Endometrium (tissue), 2 donors: ENCODE results near the gene KHSRP.
"Not testable (repeated sequence)": the region's sequence is repeated elsewhere in the genome, so short reads cannot be mapped to it uniquely, and the experiment has no call there.

Experiments
- FAIRE-seq: peaks from 2 replicates; lab custom pipeline; 2012; peaks lifted over from hg19 to GRCh38; lab: Jason Lieb, UNC
- donor health status: control.
- donor health status: control.

Gene KHSRP

DNA sequence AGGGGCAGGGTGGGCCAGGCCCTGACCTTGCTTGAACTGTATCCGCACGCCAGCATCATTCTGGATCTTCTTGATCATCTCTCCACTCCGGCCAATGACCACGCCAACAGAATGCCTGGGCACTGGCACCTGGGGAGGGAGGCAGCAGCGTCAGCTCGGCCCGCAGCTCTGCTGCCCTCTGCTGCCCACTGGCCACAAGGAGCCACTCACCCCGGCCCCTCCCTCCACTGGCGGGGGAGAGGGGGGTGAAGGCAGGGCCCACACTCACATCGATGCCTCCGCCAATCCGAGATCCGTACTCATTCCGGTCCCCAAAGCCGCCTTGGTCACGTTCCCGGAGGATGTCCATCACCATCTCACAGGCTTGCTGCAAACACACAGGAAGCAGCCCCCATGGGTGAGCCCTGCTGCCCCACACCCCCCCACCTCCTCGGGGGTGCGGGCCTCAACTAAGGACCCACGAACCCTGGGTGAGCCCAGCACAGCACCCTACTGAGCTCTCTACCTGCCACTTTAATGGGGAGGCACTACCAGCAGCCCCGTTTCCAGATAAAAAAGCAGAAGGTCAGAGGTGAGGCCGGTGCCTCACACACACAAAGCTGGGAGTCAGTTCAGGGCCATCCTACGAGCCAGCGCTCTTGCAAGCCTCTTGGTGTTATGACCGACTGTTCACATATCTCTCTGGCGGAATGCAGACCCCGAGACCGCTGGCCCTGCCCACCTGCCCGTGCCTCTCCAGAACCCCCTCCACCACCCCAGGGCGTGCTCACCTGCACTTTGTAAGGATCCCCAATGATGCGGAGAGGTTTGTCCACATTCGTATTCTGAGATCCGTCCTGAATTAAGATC is 6.7 kb downstream of the KHSRP start:
- FAIRE-seq = no peak

DNA sequence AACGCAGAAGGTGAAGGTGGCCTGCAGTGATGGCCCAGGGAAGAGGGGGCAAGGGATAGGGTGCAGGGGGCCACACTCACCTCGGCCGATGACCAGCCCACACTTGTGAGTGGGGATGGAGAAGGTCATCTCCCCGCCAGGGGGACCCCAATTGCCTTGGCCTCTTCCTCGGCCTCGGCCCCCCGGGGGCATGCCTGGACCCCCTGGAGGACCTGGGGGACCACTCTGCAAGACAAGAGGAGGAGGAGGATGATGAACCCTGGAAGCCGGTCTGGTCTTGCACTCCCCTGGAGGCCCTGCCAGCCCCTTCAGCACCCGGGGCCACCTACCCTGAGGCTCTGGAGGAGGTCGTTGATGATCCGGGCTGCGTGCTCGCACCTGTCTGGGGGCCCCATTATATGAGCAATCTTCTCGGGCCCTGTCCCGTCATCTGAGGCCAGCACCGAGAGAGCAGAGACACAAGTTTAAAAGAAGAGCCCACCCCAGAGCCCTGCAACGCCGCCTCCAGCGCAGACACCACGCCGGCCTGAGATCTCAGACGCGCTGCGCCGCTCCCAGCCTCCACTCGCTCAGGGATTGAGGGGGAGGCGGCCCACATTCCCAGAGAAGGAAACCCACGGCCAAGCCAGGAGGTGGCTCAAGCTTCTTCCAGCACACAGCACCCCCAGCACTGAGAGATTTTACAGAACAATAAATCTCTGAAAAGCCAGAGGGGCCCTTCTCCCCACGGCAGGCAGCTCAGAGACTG is 7.8 kb downstream of the KHSRP start:
- FAIRE-seq = no peak

GRCh38 chr19:6415591-6416190 is 8.9 kb downstream of the KHSRP start:
- no peak for FAIRE-seq

DNA sequence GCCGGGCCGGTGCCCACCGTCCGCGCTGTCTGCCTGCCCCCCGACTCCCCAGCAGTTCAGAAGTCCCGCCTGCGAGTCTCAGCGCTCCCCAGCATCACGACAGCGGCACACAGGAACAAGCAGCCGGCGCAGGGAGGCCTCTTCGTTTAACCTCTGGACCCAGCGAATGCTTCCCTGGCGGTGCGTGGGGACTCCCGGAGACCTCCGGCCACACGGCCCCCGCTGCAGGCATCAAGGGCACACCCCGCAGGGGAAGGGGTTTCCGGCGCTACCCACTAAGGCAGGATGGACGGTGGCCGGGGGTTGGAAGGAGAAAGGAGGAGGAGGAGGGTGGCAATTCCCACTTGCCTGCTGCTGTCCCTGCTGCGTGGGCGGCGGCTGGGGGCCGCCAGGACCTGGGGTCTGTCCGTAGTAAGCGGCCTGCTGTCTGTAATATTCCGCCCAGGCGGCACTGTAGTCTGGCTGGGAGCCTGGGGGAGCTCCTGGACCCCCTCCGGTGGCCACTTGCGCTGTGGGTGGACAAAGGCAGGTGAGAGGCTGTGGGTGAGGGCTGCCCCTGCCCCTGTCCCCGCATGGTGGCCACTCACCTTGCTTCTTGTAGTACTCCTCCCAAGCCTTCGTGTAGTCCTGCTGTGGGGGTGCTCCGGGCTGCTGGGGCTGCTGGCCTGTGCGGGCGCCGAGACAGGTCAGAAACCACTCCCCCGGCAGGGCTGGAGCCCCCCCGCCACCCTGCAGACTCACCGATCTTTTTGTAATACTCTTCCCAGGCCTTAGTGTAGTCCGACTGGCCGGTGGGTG is 9.6 kb downstream of the KHSRP start:
- FAIRE-seq = no peak

DNA sequence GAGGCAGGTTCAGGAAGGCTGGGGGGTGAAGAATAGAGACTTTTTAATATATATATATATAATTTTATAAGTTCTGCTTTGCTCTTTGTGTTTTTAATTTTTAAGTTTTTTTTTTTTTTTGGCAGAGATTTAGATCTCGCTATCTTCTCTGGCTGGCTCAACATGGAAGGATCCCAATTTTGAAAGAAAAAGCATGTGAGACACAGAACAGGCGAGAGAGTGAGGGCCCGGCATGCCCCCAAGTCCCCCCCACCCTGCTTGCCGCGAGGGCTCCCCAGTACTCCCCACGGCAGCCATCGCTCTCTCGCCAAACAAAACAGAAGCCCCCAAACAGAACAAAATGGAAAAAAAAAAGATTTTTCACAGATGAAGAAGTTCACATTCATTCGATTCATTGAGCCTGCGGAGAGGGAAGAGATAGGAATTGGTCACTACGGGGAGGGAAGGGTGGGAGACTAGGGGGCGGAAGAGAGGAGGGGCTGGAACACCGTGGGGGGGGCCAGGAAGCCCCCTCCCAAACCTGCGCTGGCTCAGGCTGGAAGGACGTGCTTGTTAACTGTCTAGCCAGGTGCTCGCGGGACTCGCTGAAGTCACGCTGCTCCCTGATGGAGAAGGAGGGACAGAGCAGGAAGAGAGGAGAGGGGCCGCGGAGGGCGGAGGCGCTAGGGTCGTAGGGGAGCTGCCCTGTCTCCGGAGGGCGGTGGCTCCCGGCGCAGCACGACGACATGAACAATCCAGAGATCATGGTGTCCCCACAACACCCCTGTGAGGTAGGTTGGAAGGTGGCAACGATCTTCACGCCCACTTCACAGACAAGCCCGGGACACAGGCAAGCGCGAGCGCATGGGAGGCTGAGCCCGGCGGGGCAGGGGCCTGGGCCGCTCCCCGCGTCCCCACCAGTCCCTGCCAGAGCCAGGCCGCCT is 10.6 kb downstream of the KHSRP start:
- FAIRE-seq = no peak

- peak; percentile 91 for FAIRE-seq
Observed at GRCh38 chr19:6413291-6413690, 11.3 kb downstream of the KHSRP start.

GRCh38 chr19:6412447-6413091 is 12.0 kb downstream of the KHSRP start:
- no peak for FAIRE-seq

DNA sequence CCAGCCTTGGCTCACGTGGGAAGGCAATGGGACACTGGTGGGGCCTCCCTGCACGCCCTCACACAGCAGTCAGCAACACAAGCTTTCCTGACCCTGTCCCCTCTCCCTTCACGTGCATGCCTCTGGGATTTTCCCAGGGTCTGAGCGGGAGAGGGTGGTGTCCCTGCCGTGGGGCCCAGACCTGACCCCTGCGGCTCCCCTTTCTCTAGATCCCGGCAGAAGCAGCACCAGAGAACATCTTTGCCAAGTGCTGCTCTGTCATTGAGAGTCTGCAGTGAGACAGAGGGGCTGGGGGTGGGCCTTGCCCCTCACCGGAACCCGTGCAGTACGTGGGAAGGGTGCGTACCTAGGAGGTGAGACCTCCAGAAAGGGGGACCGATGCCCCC is 12.6 kb downstream of the KHSRP start:
- FAIRE-seq = no peak

GRCh38 chr19:6409346-6409745 is 15.3 kb downstream of the KHSRP start:
- FAIRE-seq = no peak

DNA sequence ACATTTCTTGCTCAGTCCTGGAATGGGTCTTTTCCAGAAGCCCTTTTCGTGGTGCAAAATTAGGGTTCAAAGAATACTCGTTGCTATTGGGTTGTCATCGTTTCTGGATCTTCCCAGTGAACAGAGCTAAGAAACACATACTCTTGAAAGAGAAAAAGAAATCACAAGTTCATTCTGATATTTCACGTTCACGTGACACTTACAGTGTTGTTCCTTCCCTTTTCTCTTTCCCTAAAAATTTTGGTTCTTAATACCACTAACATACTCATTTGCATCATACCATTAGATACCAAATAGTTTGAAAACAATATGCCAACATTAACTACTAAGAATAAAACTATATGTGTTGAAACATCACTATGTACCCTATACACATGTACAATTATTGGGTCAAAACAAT is 18.2 kb downstream of the KHSRP start:
- FAIRE-seq = peak; percentile 4

DNA sequence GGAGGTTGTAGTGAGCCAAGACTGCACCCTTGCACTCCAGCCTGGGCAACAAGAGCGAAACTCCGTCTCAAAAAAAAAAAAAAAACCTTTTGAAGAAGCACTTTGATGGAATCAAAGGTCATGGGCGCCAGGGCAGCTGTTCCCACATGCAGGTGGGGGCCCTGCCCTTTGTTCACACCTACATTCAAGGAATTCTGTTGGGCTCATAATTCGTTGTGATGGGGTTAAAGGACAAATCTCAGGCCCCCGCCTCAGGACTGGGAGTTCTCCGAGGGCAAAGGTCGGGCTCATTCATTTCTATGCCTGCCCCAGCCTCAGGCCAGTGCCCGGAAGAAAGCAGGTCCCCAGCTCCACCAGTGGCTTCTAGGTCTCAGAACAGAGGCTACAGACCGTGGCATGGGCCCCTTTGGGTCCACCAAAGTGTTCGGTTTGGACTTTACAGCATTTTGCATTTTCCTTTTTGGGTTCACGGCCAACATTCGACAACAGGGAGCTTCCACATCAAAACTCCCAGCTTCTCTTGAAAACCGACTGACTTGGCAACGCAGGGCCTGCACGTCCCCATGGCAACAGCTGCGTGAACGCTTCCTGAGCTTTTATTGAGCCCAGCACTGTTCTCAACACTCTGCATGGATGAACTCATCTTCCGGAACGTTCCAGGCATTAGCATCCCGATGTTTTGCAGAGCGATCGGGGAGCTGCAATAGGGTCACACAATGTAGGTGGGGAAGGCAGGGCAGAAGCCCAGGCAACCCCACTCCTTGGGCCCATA is 21.6 kb downstream of the KHSRP start:
- FAIRE-seq = no peak

DNA sequence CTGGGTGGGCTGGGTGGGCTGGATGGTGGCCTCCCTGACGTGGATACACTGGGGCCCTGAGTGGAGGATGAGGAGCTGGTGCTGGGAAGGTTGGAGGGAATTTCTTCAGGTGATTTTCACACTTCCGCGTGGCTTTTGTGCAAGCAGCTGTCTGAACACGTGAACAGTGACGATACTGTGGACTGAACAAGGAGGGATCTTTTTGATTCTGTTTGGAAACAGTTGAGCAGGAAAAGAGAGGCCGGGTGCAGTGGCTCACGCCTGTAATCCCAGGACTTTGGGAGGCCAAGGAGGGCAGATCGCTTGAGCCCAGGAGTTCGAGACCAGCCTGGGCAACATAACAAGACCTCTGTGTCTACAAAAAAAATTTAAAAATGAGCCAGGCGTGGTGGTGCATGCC is 22.6 kb downstream of the KHSRP start:
- FAIRE-seq = no peak

DNA sequence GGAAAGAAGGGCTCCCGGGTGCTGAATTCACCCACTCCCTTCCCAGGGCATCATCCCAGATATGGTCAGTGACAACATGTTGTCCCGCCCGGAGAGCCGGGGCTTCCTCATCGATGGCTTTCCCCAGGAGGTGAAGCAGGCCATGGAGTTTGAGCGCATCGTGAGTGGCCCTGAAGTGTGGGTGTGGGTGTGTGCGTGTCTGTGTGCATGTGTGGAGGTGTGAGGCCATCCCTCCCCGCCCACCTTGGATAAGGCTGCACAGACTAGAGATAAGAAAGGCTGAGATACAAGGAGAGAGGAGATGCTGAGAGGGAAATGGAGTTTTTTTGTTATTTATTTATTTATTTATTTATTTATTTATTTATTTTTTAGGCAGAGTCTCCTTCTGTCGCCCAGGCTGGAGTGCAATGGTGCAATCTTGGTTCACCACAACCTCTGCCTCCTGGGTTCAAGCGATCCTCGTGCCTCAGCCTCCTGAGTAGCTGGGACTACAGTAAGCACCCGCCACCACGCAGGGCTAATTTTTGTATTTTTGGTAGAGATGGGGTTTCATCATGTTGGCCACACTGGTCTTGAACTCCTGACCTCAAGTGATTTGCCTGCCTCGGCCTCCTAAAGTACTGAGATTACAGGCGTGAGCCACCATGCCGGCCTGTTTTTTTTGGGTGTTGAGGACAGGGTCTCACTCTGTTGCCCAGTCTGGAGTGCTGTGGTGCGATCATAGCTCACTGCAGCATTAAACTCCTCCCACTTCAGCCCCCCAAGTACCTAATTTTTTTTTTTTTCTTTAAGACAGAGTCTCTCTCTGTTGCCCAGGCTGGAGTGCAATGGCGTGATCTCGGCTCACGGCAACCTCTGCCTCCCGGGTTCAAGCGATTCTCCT is 24.3 kb downstream of the KHSRP start:
- FAIRE-seq = not testable (repeated sequence)

- FAIRE-seq = no peak
Observed at GRCh38 chr19:6396305-6396704, 28.3 kb downstream of the KHSRP start.

GRCh38 chr19:6394831-6395230 is 29.8 kb downstream of the KHSRP start:
- FAIRE-seq = no peak

DNA sequence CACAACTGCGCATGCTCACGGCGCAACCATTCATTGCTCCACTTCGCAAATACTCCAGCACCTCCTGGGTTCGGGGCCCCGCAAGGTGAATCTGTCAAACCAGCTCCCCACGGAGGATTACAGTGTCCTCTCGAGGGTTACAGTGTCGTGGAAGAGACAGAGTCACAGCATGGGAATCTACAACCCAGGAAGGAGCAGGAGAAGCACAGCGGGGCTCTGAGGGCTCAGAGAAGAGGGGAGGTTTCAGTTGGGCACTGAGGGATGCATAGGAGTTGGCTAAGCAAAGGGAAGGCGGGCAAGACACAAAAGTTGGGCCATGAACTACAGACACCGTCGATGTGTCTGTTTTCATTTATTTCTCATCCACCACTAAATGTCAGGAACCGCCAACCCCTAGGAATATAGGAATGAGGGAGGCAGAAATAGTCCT is 30.6 kb downstream of the KHSRP start:
- no peak for FAIRE-seq

DNA sequence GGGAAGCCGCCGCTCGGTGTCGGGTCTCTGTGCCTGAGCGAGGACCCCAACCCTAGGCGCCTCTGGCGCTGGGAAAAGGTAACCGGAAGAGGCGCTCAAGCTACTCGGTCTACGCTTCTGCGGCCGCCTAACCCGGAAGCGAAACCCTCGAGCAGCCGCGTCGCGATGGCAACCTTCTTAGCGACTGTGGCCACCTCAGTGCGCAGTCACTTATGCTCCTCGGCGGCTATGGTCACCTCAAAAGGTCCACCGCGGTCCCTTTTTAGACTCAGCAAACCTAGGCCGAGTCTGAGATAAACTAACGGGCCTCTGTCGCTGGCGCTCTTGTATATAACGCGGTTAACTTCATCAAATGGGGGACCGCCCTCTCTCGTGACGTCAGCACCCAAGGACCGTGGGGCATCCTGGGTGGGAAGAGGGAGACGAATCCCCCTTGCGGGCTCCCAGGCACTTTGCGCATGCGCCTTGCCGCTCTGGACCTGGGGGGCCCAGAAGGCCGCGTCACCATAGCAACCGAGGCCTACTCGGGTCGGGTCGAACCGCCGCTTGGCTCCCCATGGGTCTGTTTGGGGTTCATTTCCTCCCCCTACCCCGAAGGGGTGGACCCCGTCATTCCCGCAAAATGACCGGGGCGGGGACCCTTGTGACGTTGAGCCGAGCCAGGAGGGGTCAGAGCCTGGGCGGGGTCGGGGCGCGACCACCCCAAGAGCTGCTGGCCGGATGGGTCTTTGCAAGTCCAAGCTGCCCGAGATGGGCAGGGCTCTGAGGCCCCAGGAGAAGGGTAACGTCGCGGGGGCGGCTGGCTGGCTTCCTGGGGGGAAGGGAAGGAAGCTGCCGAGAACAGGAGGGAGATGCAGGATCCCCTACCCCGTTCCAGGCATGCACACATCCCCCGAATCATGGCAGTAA is 31.3 kb downstream of the KHSRP start, which contains the start of gene GTF2F1:
Gene GTF2F1 (minus strand): TSS at position 91 of the 909 bp plus-strand sequence. CDS start 169 bp downstream, outside the sequence.
- peak; percentile 73 for FAIRE-seq
